T-helper 1 cell treated with Interleukin-12 subunit alpha and Interleukin-12 subunit beta and Interleukin-4 antibody, amounts not matched to agents 30 μg/mL and 1 μg/mL, for 36 hours (primary cell): Measurements from ENCODE around the gene BSPH1.
A peak's percentile ranks its signal among the peaks of the same experiment; 100 is the strongest.

Experiments
- H3K27ac Mint-ChIP-seq: one replicate; pipeline ENCODE4 v1.8.0; 2021; ENCODE audit warnings: mild to moderate bottlenecking, mixed read lengths
- H3K27me3 Mint-ChIP-seq: one replicate; pipeline ENCODE4 v1.8.0; 2021; ENCODE audit warnings: low read depth, mixed read lengths
- H3K36me3 Mint-ChIP-seq: one replicate; pipeline ENCODE4 v1.8.0; 2021; ENCODE audit warnings: low read depth, mixed read lengths
- H3K4me1 Mint-ChIP-seq: one replicate; pipeline ENCODE4 v1.8.0; 2021; ENCODE audit warnings: low read depth, mixed read lengths
- H3K4me3 Mint-ChIP-seq: one replicate; pipeline ENCODE4 v1.8.0; 2021; ENCODE audit warnings: mild to moderate bottlenecking, moderate library complexity, mixed read lengths
- H3K9me3 Mint-ChIP-seq: one replicate; pipeline ENCODE4 v1.8.0; 2021; ENCODE audit warnings: mixed read lengths

Gene BSPH1

GRCh38 chr19:47992070-47992469, at the start of gene BSPH1:
TSS of gene BSPH1 (minus strand) at chr19:47992170. CDS start at chr19:47992081, 89 bp downstream.
- H3K9me3 Mint-ChIP-seq, result no peaks in the 10 kb centered on the region

GRCh38 chr19:48036765-48037164, 44.8 kb upstream of the BSPH1 start:
- H3K27me3 Mint-ChIP-seq, result no peaks in the 10 kb centered on the region
- H3K4me3 Mint-ChIP-seq, result no peak overlapping the region
- H3K9me3 Mint-ChIP-seq, result peaks cover 17% of the 10 kb centered on the region
- no peaks in the 10 kb centered on the region for H3K36me3 Mint-ChIP-seq
- H3K4me1 Mint-ChIP-seq, result no peaks in the 10 kb centered on the region
- H3K27ac Mint-ChIP-seq, result no peak overlapping the region

More at GRCh38 chr19:47992070-47992469, at the start of gene BSPH1:
- H3K4me1 Mint-ChIP-seq, result no peaks in the 10 kb centered on the region
- peaks cover 14% of the 10 kb centered on the region for H3K27me3 Mint-ChIP-seq
- no peak within 1 kb of the TSS for H3K27ac Mint-ChIP-seq
- H3K4me3 Mint-ChIP-seq, result no peak within 1 kb of the TSS
- no peaks in the 10 kb centered on the region for H3K36me3 Mint-ChIP-seq

- H3K9me3 Mint-ChIP-seq, result peaks cover 17% of the 10 kb centered on the region
- H3K4me3 Mint-ChIP-seq, result no peak overlapping the region
- peaks cover 2% of the 10 kb centered on the region for H3K4me1 Mint-ChIP-seq
- no peaks in the 10 kb centered on the region for H3K36me3 Mint-ChIP-seq
- no peak overlapping the region for H3K27ac Mint-ChIP-seq
- H3K27me3 Mint-ChIP-seq, result no peaks in the 10 kb centered on the region
Observed at GRCh38 chr19:48033604-48034003, 41.6 kb upstream of the BSPH1 start.

- H3K4me1 Mint-ChIP-seq, result peaks cover 2% of the 10 kb centered on the region
- H3K27me3 Mint-ChIP-seq, result peaks cover 5% of the 10 kb centered on the region
- no peak overlapping the region for H3K27ac Mint-ChIP-seq
- H3K36me3 Mint-ChIP-seq, result no peaks in the 10 kb centered on the region
- no peak overlapping the region for H3K4me3 Mint-ChIP-seq
- no peaks in the 10 kb centered on the region for H3K9me3 Mint-ChIP-seq
Observed at GRCh38 chr19:48030073-48030472, 38.1 kb upstream of the BSPH1 start.

GRCh38 chr19:48029431-48029830, 37.5 kb upstream of the BSPH1 start:
- peaks cover 2% of the 10 kb centered on the region for H3K4me1 Mint-ChIP-seq
- H3K27me3 Mint-ChIP-seq, result peaks cover 5% of the 10 kb centered on the region
- H3K36me3 Mint-ChIP-seq, result no peaks in the 10 kb centered on the region
- no peak overlapping the region for H3K27ac Mint-ChIP-seq
- no peak overlapping the region for H3K4me3 Mint-ChIP-seq
- H3K9me3 Mint-ChIP-seq, result no peaks in the 10 kb centered on the region

GRCh38 chr19:48025480-48025879, 33.5 kb upstream of the BSPH1 start:
- Mint-ChIP-seq H3K4me3 (no peak overlapping the region), H3K36me3 (no peaks in the 10 kb centered on the region), H3K27me3 (peaks cover 14% of the 10 kb centered on the region), H3K9me3 (no peaks in the 10 kb centered on the region), H3K4me1 (peaks cover 2% of the 10 kb centered on the region), H3K27ac (no peak overlapping the region)

GRCh38 chr19:48023518-48023917, 31.5 kb upstream of the BSPH1 start:
- peaks cover 18% of the 10 kb centered on the region for H3K27me3 Mint-ChIP-seq
- H3K4me3 Mint-ChIP-seq, result no peak overlapping the region
- H3K27ac Mint-ChIP-seq, result no peak overlapping the region

GRCh38 chr19:48023011-48023410, 31.0 kb upstream of the BSPH1 start:
- H3K36me3 Mint-ChIP-seq, result no peaks in the 10 kb centered on the region
- H3K27me3 Mint-ChIP-seq, result peaks cover 18% of the 10 kb centered on the region
- H3K4me1 Mint-ChIP-seq, result no peaks in the 10 kb centered on the region
- no peaks in the 10 kb centered on the region for H3K9me3 Mint-ChIP-seq
- H3K27ac Mint-ChIP-seq, result peak overlapping the region; percentile 13
- H3K4me3 Mint-ChIP-seq, result no peak overlapping the region

More at GRCh38 chr19:48023518-48023917, 31.5 kb upstream of the BSPH1 start:
- H3K9me3 Mint-ChIP-seq, result no peaks in the 10 kb centered on the region
- H3K4me1 Mint-ChIP-seq, result no peaks in the 10 kb centered on the region
- H3K36me3 Mint-ChIP-seq, result no peaks in the 10 kb centered on the region

GRCh38 chr19:48020686-48021085, 28.7 kb upstream of the BSPH1 start:
- Mint-ChIP-seq H3K36me3 (no peaks in the 10 kb centered on the region), H3K4me1 (no peaks in the 10 kb centered on the region), H3K9me3 (no peaks in the 10 kb centered on the region), H3K4me3 (no peak overlapping the region), H3K27me3 (peaks cover 19% of the 10 kb centered on the region), H3K27ac (no peak overlapping the region)

- Mint-ChIP-seq H3K27ac (no peak overlapping the region), H3K36me3 (no peaks in the 10 kb centered on the region), H3K4me1 (no peaks in the 10 kb centered on the region), H3K27me3 (no peaks in the 10 kb centered on the region), H3K9me3 (no peaks in the 10 kb centered on the region), H3K4me3 (no peak overlapping the region)
Observed at GRCh38 chr19:48010932-48011758, 19.2 kb upstream of the BSPH1 start.

- H3K27ac Mint-ChIP-seq, result no peak overlapping the region
- no peaks in the 10 kb centered on the region for H3K9me3 Mint-ChIP-seq
- no peaks in the 10 kb centered on the region for H3K36me3 Mint-ChIP-seq
- H3K27me3 Mint-ChIP-seq, result no peaks in the 10 kb centered on the region
- no peaks in the 10 kb centered on the region for H3K4me1 Mint-ChIP-seq
- no peak overlapping the region for H3K4me3 Mint-ChIP-seq
Observed at GRCh38 chr19:48006762-48007161, 14.8 kb upstream of the BSPH1 start.

GRCh38 chr19:48004236-48004635, 12.3 kb upstream of the BSPH1 start:
- no peak overlapping the region for H3K4me3 Mint-ChIP-seq
- H3K27ac Mint-ChIP-seq, result no peak overlapping the region
- no peaks in the 10 kb centered on the region for H3K4me1 Mint-ChIP-seq
- H3K27me3 Mint-ChIP-seq, result no peaks in the 10 kb centered on the region
- no peaks in the 10 kb centered on the region for H3K9me3 Mint-ChIP-seq
- no peaks in the 10 kb centered on the region for H3K36me3 Mint-ChIP-seq

- Mint-ChIP-seq H3K9me3 (no peaks in the 10 kb centered on the region), H3K27me3 (peaks cover 4% of the 10 kb centered on the region), H3K36me3 (no peaks in the 10 kb centered on the region), H3K27ac (no peak overlapping the region), H3K4me3 (no peak overlapping the region), H3K4me1 (no peaks in the 10 kb centered on the region)
Observed at GRCh38 chr19:48000846-48001245, 8.9 kb upstream of the BSPH1 start.

- Mint-ChIP-seq H3K36me3 (no peaks in the 10 kb centered on the region), H3K9me3 (no peaks in the 10 kb centered on the region), H3K4me1 (no peaks in the 10 kb centered on the region), H3K27ac (no peak overlapping the region), H3K4me3 (no peak overlapping the region), H3K27me3 (peaks cover 7% of the 10 kb centered on the region)
Observed at GRCh38 chr19:47998800-47999199, 6.8 kb upstream of the BSPH1 start.

GRCh38 chr19:47996230-47996727, 4.3 kb upstream of the BSPH1 start:
- no peaks in the 10 kb centered on the region for H3K36me3 Mint-ChIP-seq
- no peaks in the 10 kb centered on the region for H3K4me1 Mint-ChIP-seq
- H3K27ac Mint-ChIP-seq, result no peak overlapping the region
- no peaks in the 10 kb centered on the region for H3K9me3 Mint-ChIP-seq
- H3K4me3 Mint-ChIP-seq, result no peak overlapping the region
- H3K27me3 Mint-ChIP-seq, result peaks cover 7% of the 10 kb centered on the region
